ENCODE data around the gene ANKRD33. TPM values are rescaled to one million over a fixed set of nuclear protein-coding genes. Genes with fewer than 3 reads are reported as not detected.

Gene ANKRD33
- total RNA-seq, 8 experiments from 2014 or later: 0.05 to 1.00 (median 0.35) TPM; not detected in 2

- no peak overlapping the region for H3K4me3 ChIP-seq
- in situ Hi-C loops (cut with MboI; ENCODE audit: low pct_unique_long_range_greater_than_20kb in 2 of 9, low sequenced_read_pairs in 9 of 9, unreplicated experiment in 9 of 9): no loop called here
- no peak overlapping the region for H3K27ac ChIP-seq
- ATAC-seq (replicated peaks in 6 of 8): no peak
- peaks cover 10% of the 10 kb centered on the region in 2 donors for H3K4me1 ChIP-seq (replicated peaks in 1 of 2)
- 70 to 100% (median 82%) methylated on average over 1 to 9 of the region's 14 CpGs; no CpG with 5 or more reads in 2 of the 10 experiments for WGBS, 10 experiments
Measured at GRCh38 chr12:51901121-51901817, 13.4 kb downstream of the ANKRD33 start.

- in situ Hi-C loops (cut with MboI; ENCODE audit: low pct_unique_long_range_greater_than_20kb in 2 of 9, low sequenced_read_pairs in 9 of 9, unreplicated experiment in 9 of 9): no loop called here
- Histone ChIP-seq H3K27ac (no peak overlapping the region), H3K4me1 (replicated peaks in 1 of 2) (peaks cover 13 to 16% of the 10 kb centered on the region in 2 donors), H3K4me3 (no peak overlapping the region)
- WGBS, 10 experiments: 84 to 100% (median 94%) methylated on average over 2 to 11 of the region's 11 CpGs
- ATAC-seq (replicated peaks in 6 of 8): no peak
Measured at GRCh38 chr12:51901881-51902280, 14.0 kb downstream of the ANKRD33 start.

- no peak overlapping the region for H3K27ac ChIP-seq
- peaks cover 13 to 26% of the 10 kb centered on the region in 2 donors for H3K4me1 ChIP-seq (replicated peaks in 1 of 2)
- no peak overlapping the region for H3K4me3 ChIP-seq
- in situ Hi-C loops (cut with MboI; ENCODE audit: low pct_unique_long_range_greater_than_20kb in 2 of 9, low sequenced_read_pairs in 9 of 9, unreplicated experiment in 9 of 9): no loop called here
- peak in 2 of 8 experiments; percentile 3 to 4 for ATAC-seq (replicated peaks in 6 of 8)
Measured at GRCh38 chr12:51904951-51905470, 17.1 kb downstream of the ANKRD33 start.

GRCh38 chr12:51905471-51906429, 17.8 kb downstream of the ANKRD33 start:
- peak; percentile 23 to 89 (median 66) for ATAC-seq (replicated peaks in 6 of 8)
- no peak overlapping the region for H3K4me3 ChIP-seq
- peaks cover 18 to 33% of the 10 kb centered on the region in 2 donors for H3K4me1 ChIP-seq (replicated peaks in 1 of 2)
- 0 to 62% (median 40%) methylated on average over 1 to 6 of the region's 18 CpGs; no CpG with 5 or more reads in 3 of the 10 experiments for WGBS, 10 experiments
- in situ Hi-C loops (cut with MboI; ENCODE audit: low pct_unique_long_range_greater_than_20kb in 2 of 9, low sequenced_read_pairs in 9 of 9, unreplicated experiment in 9 of 9): no loop called here
- H3K27ac ChIP-seq: no peak overlapping the region

- Histone ChIP-seq H3K4me3 (no peak overlapping the region), H3K4me1 (replicated peaks in 1 of 2) (peaks cover 20 to 36% of the 10 kb centered on the region in 2 donors), H3K27ac (no peak overlapping the region)
- in situ Hi-C loops (cut with MboI; ENCODE audit: low pct_unique_long_range_greater_than_20kb in 2 of 9, low sequenced_read_pairs in 9 of 9, unreplicated experiment in 9 of 9): no loop called here
- peak in 7 of 8 experiments; percentile 1 to 63 (median 51) for ATAC-seq (replicated peaks in 6 of 8)
- 53 to 80% methylated on average over 1 to 8 of the region's 23 CpGs; no CpG with 5 or more reads in 8 of the 10 experiments for WGBS, 10 experiments
Measured at GRCh38 chr12:51906430-51907082, 18.7 kb downstream of the ANKRD33 start.

- ATAC-seq (replicated peaks in 6 of 8): peak in 7 of 8 experiments; percentile 5 to 42 (median 31)
- WGBS, 10 experiments: 0 to 34% (median 11%) methylated on average over 2 to 13 of the region's 74 CpGs; no CpG with 5 or more reads in 6 of the 10 experiments
- H3K4me1 ChIP-seq (replicated peaks in 1 of 2): peaks cover 20 to 36% of the 10 kb centered on the region in 2 donors
- no peak within 1 kb of the TSS for H3K27ac ChIP-seq
- in situ Hi-C loops (cut with MboI; ENCODE audit: low pct_unique_long_range_greater_than_20kb in 2 of 9, low sequenced_read_pairs in 9 of 9, unreplicated experiment in 9 of 9): no loop called here
- H3K4me3 ChIP-seq: peak within 1 kb of the TSS in 2 of 5 donors; percentile 14 to 20
Measured at GRCh38 chr12:51907083-51907855, 19.4 kb downstream of the ANKRD33 start, which contains the start of gene ACVRL1. Gene ACVRL1, plus strand, starts transcription at chr12:51907504. Its CDS starts 4,971 bp downstream, at chr12:51912475.

- ATAC-seq (replicated peaks in 6 of 8): no peak
- 20 to 87% (median 71%) methylated on average over 1 to 4 of the region's 7 CpGs; no CpG with 5 or more reads in 3 of the 10 experiments for WGBS, 10 experiments
- in situ Hi-C loops (cut with MboI; ENCODE audit: low pct_unique_long_range_greater_than_20kb in 2 of 9, low sequenced_read_pairs in 9 of 9, unreplicated experiment in 9 of 9): no loop called here
- no peak overlapping the region for H3K27ac ChIP-seq
- no peak overlapping the region for H3K4me3 ChIP-seq
- H3K4me1 ChIP-seq (replicated peaks in 1 of 2): peaks cover 20 to 40% of the 10 kb centered on the region in 2 donors
Measured at GRCh38 chr12:51907856-51908425, 20.0 kb downstream of the ANKRD33 start.

- Histone ChIP-seq H3K27ac (no peak overlapping the region), H3K4me3 (no peak overlapping the region), H3K4me1 (replicated peaks in 1 of 2) (peaks cover 20 to 45% of the 10 kb centered on the region in 2 donors)
- WGBS, 10 experiments: 32 to 90% (median 78%) methylated on average over 3 to 8 of the region's 9 CpGs; no CpG with 5 or more reads in 1 of the 10 experiments
- ATAC-seq (replicated peaks in 6 of 8): no peak
- in situ Hi-C loops (cut with MboI; ENCODE audit: low pct_unique_long_range_greater_than_20kb in 2 of 9, low sequenced_read_pairs in 9 of 9, unreplicated experiment in 9 of 9): no loop called here
Measured at GRCh38 chr12:51908876-51909592, 21.1 kb downstream of the ANKRD33 start.

- peak in 1 of 8 experiments; percentile 19 for ATAC-seq (replicated peaks in 6 of 8)
- H3K4me3 ChIP-seq: no peak overlapping the region
- in situ Hi-C loops (cut with MboI; ENCODE audit: low pct_unique_long_range_greater_than_20kb in 2 of 9, low sequenced_read_pairs in 9 of 9, unreplicated experiment in 9 of 9): no loop called here
- whole genome bisulfite sequencing, 10 experiments: 0 to 90% (median 74%) methylated on average over 1 to 5 of the region's 6 CpGs; no CpG with 5 or more reads in 3 of the 10 experiments
- H3K4me1 ChIP-seq (replicated peaks in 1 of 2): peaks cover 20 to 45% of the 10 kb centered on the region in 2 donors
- H3K27ac ChIP-seq: no peak overlapping the region
Measured at GRCh38 chr12:51910168-51910567, 22.3 kb downstream of the ANKRD33 start.

- Histone ChIP-seq H3K4me3 (no peak overlapping the region), H3K27ac (no peak overlapping the region), H3K4me1 (replicated peaks in 1 of 2) (peaks cover 16 to 41% of the 10 kb centered on the region in 2 donors)
- ATAC-seq (replicated peaks in 6 of 8): peak in 5 of 8 experiments; percentile 44 to 63 (median 55)
- no CpG with 5 or more reads among the region's 3 CpGs for WGBS, 10 experiments
- in situ Hi-C loops (cut with MboI; ENCODE audit: low pct_unique_long_range_greater_than_20kb in 2 of 9, low sequenced_read_pairs in 9 of 9, unreplicated experiment in 9 of 9): no loop called here
Measured at GRCh38 chr12:51910691-51911090, 22.8 kb downstream of the ANKRD33 start.

- Histone ChIP-seq H3K27ac (no peak overlapping the region), H3K4me1 (replicated peaks in 1 of 2) (peaks cover 10 to 34% of the 10 kb centered on the region in 2 donors), H3K4me3 (no peak overlapping the region)
- in situ Hi-C loops (cut with MboI; ENCODE audit: low pct_unique_long_range_greater_than_20kb in 2 of 9, low sequenced_read_pairs in 9 of 9, unreplicated experiment in 9 of 9): no loop called here
- WGBS, 10 experiments: 40 to 95% (median 83%) methylated on average over 1 to 5 of the region's 6 CpGs; no CpG with 5 or more reads in 3 of the 10 experiments
- ATAC-seq (replicated peaks in 6 of 8): no peak
Measured at GRCh38 chr12:51911307-51911706, 23.4 kb downstream of the ANKRD33 start.

Measured in motor neuron (in vitro differentiated cells).